A673 (cell line): ENCODE data around the gene CLK4. TPM values are rescaled to one million over a fixed set of nuclear protein-coding genes. Genes with fewer than 3 reads are reported as not detected.

Experiments
- BruUV-seq: library from RNA; stranded (reverse); fragments of 400-500 nt; replicated peaks from 2 replicates; lab custom pipeline; 2021; lab: Mats Ljungman, UMichigan
- CTCF ChIA-PET: fragments of 300-600 bp; sonication (Branson Sonifier 250); formaldehyde crosslinking; loops from one replicate; lab custom pipeline; 2022; ENCODE audit warnings: antibody characterized with exemption; lab: Charles Lee
- POLR2A ChIA-PET: fragments of 300-600 bp; sonication (Branson Sonifier 250); formaldehyde crosslinking; loops from one replicate; lab custom pipeline; 2022; ENCODE audit warnings: antibody characterized with exemption; ENCODE audit not compliant: low non-redundant PET; lab: Charles Lee
- DNase-seq: peaks from one replicate; pipeline ENCODE4 v3.0.0-alpha.2; 2015; ENCODE audit warnings: low spot score
- H3K27ac ChIP-seq: fragments of 200-600 bp; sonication (generic); 2 replicates; pipeline ENCODE4 v1.5.1; 2016; ENCODE audit warnings: mixed run types, low read depth, mild to moderate bottlenecking, mixed read lengths, antibody characterized with exemption, low read length; ENCODE audit not compliant: poor library complexity, severe bottlenecking
- H3K27me3 ChIP-seq: fragments of 200-600 bp; sonication (generic); replicated peaks from 2 replicates; pipeline ENCODE4 v1.6.1; 2017; ENCODE audit warnings: mixed run types, low read depth, mild to moderate bottlenecking, mixed read lengths, antibody characterized with exemption, low read length; ENCODE audit not compliant: insufficient read depth, poor library complexity
- H3K36me3 ChIP-seq: fragments of 200-600 bp; sonication (generic); 2 replicates; pipeline ENCODE4 v1.6.1; 2016; ENCODE audit warnings: mixed run types, mild to moderate bottlenecking, mixed read lengths, antibody characterized with exemption, low read length; ENCODE audit not compliant: insufficient read depth, poor library complexity, severe bottlenecking
- H3K4me1 ChIP-seq: fragments of 200-600 bp; sonication (generic); 2 replicates; pipeline ENCODE4 v1.6.1; 2017; ENCODE audit warnings: mixed run types, mild to moderate bottlenecking, mixed read lengths, antibody characterized with exemption, low read length; ENCODE audit not compliant: insufficient read depth, poor library complexity, severe bottlenecking
- H3K4me3 ChIP-seq: fragments of 200-600 bp; sonication (generic); 2 replicates; pipeline ENCODE4 v1.5.1; 2016; ENCODE audit warnings: low read depth, mixed run types, mild to moderate bottlenecking, mixed read lengths, low read length; ENCODE audit not compliant: poor library complexity, severe bottlenecking
- H3K9me3 ChIP-seq: fragments of 200-600 bp; sonication (generic); 2 replicates; pipeline ENCODE4 v1.6.1; 2016; ENCODE audit warnings: mixed run types, low read depth, mild to moderate bottlenecking, mixed read lengths, antibody characterized with exemption, low read length; ENCODE audit not compliant: poor library complexity, severe bottlenecking
- CTCF ChIP-seq: fragments of 300-800, 200-600 bp; sonication (generic); conservative IDR thresholded peaks from 2 replicates; pipeline ENCODE4 v1.5.1; 2017; ENCODE audit warnings: low read depth, mild to moderate bottlenecking, antibody characterized with exemption, low read length, moderate library complexity, mixed read lengths
- EZH2 ChIP-seq: fragments of 200-600 bp; sonication (generic); IDR thresholded peaks from 2 replicates; pipeline ENCODE4 v1.6.1; 2017; ENCODE audit warnings: borderline replicate concordance, low read depth, mild to moderate bottlenecking, mixed read lengths, antibody characterized with exemption, low read length; ENCODE audit not compliant: poor library complexity, severe bottlenecking
- intact Hi-C: fragments of 100-400 bp; cut with micrococcal nuclease; formaldehyde crosslinking; loops from one replicate; pipeline ENCODE4 v1.10.0; 2022; ENCODE audit not compliant: unreplicated experiment
- total RNA-seq: library from RNA; stranded (reverse); gene quantifications from 2 replicates; pipeline ENCODE4 v1.2.3, GENCODE V29; 2021

The CLK4 gene
- total RNA-seq, 1 experiment from 2014 or later: 24.2 TPM

DNA sequence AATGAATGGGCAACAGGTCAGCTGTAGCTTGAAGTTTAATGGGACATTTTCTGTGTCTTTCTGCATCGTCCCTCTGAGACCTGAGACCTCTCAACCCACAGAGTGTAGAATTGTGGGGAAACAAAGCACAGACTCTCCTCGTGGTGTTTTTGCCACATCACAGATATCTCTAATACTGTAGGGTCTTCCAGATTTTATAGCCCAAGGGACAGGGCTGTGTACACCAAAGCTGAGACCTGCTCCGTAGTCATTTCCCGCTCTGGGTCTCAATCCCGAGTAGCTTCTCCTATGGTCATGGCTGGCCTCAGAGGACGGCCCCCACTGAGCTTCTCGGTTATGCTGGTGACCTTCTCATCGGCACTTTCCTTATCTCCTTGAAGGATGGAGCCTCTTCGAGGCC is 14.9 kb upstream of the CLK4 start:
- no peak overlapping the region for H3K4me3 ChIP-seq
- peaks cover 17% of the 10 kb centered on the region for H3K4me1 ChIP-seq
- H3K27ac ChIP-seq: peak overlapping the region; percentile 83
- POLR2A ChIA-PET: no interaction called here
- CTCF ChIA-PET: no interaction called here
- no peaks in the 10 kb centered on the region for H3K9me3 ChIP-seq
- TF ChIP-seq CTCF (no peak), EZH2 (no peak)
- no peaks in the 10 kb centered on the region for H3K27me3 ChIP-seq
- no peak for DNase-seq
- intact Hi-C loops: no loop called here
- H3K36me3 ChIP-seq: no peaks in the 10 kb centered on the region
- TSS peak; percentile 72 for BruUV-seq

GRCh38 chr5:178640331-178641045 is 13.6 kb upstream of the CLK4 start:
- H3K4me1 ChIP-seq: peaks cover 17% of the 10 kb centered on the region
- TF ChIP-seq EZH2: no peak
- TF ChIP-seq CTCF: no peak
- ChIA-PET POLR2A (no interaction called here), CTCF (no interaction called here)
- intact Hi-C loops: no loop called here
- H3K36me3 ChIP-seq: no peaks in the 10 kb centered on the region
- no peak for DNase-seq
- no peak overlapping the region for H3K27ac ChIP-seq
- no peaks in the 10 kb centered on the region for H3K9me3 ChIP-seq
- no peaks in the 10 kb centered on the region for H3K27me3 ChIP-seq
- no peak overlapping the region for H3K4me3 ChIP-seq
- no TSS peak for BruUV-seq

DNA sequence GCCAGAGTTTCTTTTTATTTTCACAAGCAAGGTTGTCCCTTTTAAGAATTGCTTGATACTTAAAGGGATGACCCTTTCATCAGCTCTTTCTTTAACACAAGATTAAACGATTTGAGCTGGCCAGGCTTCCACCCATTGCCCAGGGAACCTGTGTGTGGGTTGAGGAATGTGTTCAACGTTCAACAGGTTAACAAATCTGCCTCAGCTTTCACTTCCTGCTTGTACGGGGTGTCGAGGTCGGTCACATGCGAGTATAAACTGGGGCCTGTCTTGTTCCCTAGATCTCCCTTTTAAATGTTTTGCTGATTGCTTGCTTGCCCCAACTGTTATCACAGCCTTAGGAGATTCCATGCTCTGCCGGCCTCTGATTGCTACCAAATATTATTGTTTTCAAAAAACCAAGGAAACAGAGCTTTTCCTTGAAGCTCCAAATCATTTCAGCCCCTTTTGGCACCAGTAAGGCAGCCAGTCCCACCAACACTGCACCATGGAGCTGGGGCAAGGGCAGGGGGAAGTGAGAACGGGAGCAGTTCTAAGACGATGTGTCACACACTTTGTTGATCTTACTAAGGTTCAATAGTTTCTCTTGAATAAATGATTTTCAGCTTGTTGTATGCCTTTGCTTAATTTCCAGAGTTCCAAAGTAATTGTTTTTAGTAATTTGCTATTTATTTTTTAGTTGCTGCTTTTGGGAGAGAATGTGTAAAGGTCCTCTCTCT is 10.7 kb upstream of the CLK4 start:
- Histone ChIP-seq H3K9me3 (no peaks in the 10 kb centered on the region), H3K27me3 (no peaks in the 10 kb centered on the region), H3K4me1 (peaks cover 10% of the 10 kb centered on the region), H3K4me3 (no peak overlapping the region), H3K36me3 (no peaks in the 10 kb centered on the region), H3K27ac (no peak overlapping the region)
- no TSS peak for BruUV-seq
- intact Hi-C loops: no loop called here
- no peak for DNase-seq
- POLR2A ChIA-PET: interaction anchor here (0.6 kb wide), 1 partner anchor 7 kb away, joined by 5 read pairs; no protein-coding TSS in a partner anchor
- CTCF ChIA-PET: no interaction called here
- TF ChIP-seq CTCF (no peak), EZH2 (no peak)
